KOPT-K1 (cell line): ENCODE measurements around the gene ETFBKMT.
"Not testable (repeated sequence)": the region's sequence is repeated elsewhere in the genome, so short reads cannot be mapped to it uniquely, and the experiment has no call there.

Experiments
- H3K27ac ChIP-seq: fragments of 200-600 bp; sonication (generic); 2 replicates; pipeline ENCODE4 v1.5.1; 2016; ENCODE audit warnings: antibody characterized with exemption, mild to moderate bottlenecking, low read depth, low read length; ENCODE audit not compliant: poor library complexity, severe bottlenecking
- H3K36me3 ChIP-seq: fragments of 200-600 bp; sonication (generic); 2 replicates; pipeline ENCODE4 v1.5.1; 2017; ENCODE audit warnings: antibody characterized with exemption, mild to moderate bottlenecking, low read length, moderate library complexity; ENCODE audit not compliant: insufficient read depth
- H3K9me3 ChIP-seq: fragments of 200-600 bp; sonication (generic); 2 replicates; pipeline ENCODE4 v1.5.1; 2017; ENCODE audit warnings: antibody characterized with exemption, low read length, mild to moderate bottlenecking; ENCODE audit not compliant: insufficient read depth, poor library complexity, severe bottlenecking

The ETFBKMT gene

GRCh38 chr12:31644536-31644935, 15.0 kb upstream of the ETFBKMT start:
- no peaks in the 10 kb centered on the region for H3K36me3 ChIP-seq
- no peak overlapping the region for H3K27ac ChIP-seq
- H3K9me3 ChIP-seq = no peaks in the 10 kb centered on the region

GRCh38 chr12:31645924-31646323, 13.6 kb upstream of the ETFBKMT start:
- Histone ChIP-seq H3K36me3 (no peaks in the 10 kb centered on the region), H3K9me3 (no peaks in the 10 kb centered on the region), H3K27ac (no peak overlapping the region)

DNA sequence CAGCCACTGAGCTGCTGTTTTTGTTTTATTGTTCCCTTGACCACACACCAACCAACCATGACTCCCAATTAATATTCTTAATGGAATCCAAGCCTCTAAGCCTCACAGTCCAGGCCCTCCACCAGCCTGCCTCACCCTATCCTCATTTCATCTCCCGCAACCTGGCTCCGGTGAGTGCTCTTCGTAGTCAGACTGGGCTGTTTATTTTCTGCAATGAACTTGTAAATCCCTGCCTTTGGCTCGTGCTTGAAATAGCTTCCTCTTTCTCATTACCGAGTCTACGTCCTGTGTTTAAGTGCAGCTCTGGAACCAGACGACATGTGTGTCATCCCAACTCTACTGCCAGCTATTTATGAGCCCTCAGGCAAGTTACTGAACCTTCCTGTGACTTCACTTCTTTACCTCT, 12.4 kb upstream of the ETFBKMT start:
- no peaks in the 10 kb centered on the region for H3K9me3 ChIP-seq
- H3K36me3 ChIP-seq = no peaks in the 10 kb centered on the region
- H3K27ac ChIP-seq = no peak overlapping the region

DNA sequence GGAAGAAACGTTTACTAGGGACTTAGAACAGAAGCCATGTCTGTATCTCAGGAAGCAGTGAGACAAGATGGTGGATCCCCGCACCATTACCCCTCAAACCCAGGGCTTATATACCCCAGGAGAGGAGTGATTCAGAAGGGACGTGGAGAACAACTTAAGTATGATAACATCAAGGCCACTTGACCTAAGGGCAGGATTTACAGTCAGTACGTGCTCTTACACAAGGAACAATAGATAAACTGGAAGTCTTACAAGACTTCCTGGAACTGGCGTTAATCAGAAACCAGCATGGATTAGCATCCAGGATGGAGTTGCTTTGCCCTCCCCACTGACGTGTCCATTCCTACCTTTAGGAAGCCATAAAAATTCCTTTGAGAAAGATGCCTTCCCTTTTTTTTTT, 8.6 kb upstream of the ETFBKMT start:
- no peaks in the 10 kb centered on the region for H3K36me3 ChIP-seq
- no peaks in the 10 kb centered on the region for H3K9me3 ChIP-seq
- H3K27ac ChIP-seq = no peak overlapping the region

- Histone ChIP-seq H3K36me3 (no peaks in the 10 kb centered on the region), H3K9me3 (no peaks in the 10 kb centered on the region), H3K27ac (no peak overlapping the region)
Observed at GRCh38 chr12:31651893-31652521, 7.5 kb upstream of the ETFBKMT start.

DNA sequence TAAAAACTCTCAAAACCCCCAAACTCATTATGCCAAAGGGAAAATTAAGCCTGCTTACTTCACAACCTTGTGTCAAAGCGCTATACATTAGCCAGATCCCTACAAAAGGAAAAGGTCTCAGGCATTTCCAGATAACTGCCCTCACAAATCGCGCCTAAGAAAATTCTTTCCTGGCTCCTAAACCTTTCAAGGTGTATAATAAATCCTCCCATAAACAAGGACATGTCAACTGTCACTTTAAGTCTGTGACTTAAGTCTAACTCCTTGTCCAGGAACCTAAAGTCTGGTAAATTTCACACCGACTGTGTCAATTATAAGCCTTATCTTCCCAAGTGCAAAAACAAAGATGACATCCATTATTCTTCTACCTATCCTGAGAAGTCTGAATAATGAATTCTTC, 4.3 kb upstream of the ETFBKMT start:
- H3K36me3 ChIP-seq = no peaks in the 10 kb centered on the region
- H3K9me3 ChIP-seq = no peaks in the 10 kb centered on the region
- H3K27ac ChIP-seq = no peak overlapping the region

DNA sequence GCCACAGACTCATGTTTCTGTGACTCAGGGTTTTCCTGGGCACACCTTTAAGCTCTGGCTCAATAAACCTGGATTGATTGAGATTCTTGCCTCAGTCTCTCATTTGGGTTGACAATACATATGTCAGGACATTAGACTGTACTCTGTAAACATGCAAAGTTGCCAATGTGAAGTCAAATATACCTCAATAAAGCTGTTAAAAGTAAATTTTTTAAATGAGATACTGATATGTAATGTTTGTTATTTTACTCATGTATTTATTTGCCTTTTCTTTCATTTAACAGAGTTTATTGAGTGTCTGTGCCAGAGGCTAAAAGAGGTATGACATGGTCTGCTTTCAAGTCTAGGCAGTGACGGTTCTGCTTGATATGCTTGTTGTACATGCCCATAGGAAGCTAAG, 3.7 kb upstream of the ETFBKMT start:
- Histone ChIP-seq H3K36me3 (no peaks in the 10 kb centered on the region), H3K27ac (no peak overlapping the region), H3K9me3 (no peaks in the 10 kb centered on the region)

- Histone ChIP-seq H3K9me3 (no peaks in the 10 kb centered on the region), H3K27ac (peak overlapping the region; percentile 79), H3K36me3 (no peaks in the 10 kb centered on the region)
Observed at GRCh38 chr12:31658471-31659086, 909 bp upstream of the ETFBKMT start.

- no peak overlapping the region for H3K27ac ChIP-seq
- H3K9me3 ChIP-seq = peaks cover 14% of the 10 kb centered on the region
- no peaks in the 10 kb centered on the region for H3K36me3 ChIP-seq
Observed at GRCh38 chr12:31662176-31662849, 2.8 kb downstream of the ETFBKMT start.

- H3K9me3 ChIP-seq = peaks cover 17% of the 10 kb centered on the region
- no peak overlapping the region for H3K27ac ChIP-seq
- no peaks in the 10 kb centered on the region for H3K36me3 ChIP-seq
Observed at GRCh38 chr12:31663576-31663975, 4.1 kb downstream of the ETFBKMT start.

DNA sequence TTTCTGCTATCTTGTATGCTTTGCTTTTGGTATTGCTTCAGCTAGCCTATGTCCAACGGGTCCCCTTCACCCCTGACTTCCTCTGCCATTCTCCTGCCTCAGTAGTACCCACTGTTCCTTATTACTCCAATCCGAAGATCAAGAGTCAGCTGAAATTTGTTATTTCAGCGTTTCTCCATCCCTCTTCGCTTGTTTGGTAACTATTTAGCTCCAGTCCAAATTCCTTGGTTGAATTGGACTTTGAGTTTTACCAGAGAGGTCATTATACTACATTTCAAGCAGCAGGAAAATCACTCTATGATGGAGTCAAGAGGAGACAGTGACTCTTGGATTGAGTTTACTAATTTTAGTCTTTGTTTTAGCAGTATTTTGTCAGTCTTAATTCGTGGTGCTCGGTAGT, 4.5 kb downstream of the ETFBKMT start:
- H3K27ac ChIP-seq = no peak overlapping the region
- H3K36me3 ChIP-seq = no peaks in the 10 kb centered on the region
- peaks cover 22% of the 10 kb centered on the region for H3K9me3 ChIP-seq

DNA sequence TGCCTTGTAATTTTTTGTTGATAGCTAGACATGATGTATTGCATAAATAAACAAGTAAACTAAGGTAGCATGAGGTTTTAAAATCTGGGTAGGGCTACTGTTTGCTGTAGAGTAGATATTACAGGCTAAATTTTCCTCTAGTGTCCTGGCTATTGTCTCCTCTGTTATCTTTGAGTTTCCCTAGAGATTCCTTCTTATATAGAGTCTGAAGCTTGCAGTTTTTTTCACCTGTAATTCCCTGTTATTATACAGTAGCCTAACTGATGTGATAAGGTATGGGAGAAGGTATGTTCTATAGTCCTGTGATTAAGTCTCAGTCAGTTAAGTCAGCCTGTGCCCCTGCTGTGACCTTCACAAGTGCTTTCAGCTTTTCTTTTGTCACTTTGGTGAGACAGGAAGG, 9.5 kb downstream of the ETFBKMT start:
- Histone ChIP-seq H3K36me3 (peaks cover 15% of the 10 kb centered on the region; the same call in 1 of the 2 replicates), H3K27ac (no peak overlapping the region), H3K9me3 (peaks cover 33% of the 10 kb centered on the region)

GRCh38 chr12:31669582-31669981, 10.1 kb downstream of the ETFBKMT start:
- peaks cover 15% of the 10 kb centered on the region; the same call in 1 of the 2 replicates for H3K36me3 ChIP-seq
- not testable (repeated sequence) for H3K27ac ChIP-seq
- H3K9me3 ChIP-seq = peaks cover 33% of the 10 kb centered on the region

DNA sequence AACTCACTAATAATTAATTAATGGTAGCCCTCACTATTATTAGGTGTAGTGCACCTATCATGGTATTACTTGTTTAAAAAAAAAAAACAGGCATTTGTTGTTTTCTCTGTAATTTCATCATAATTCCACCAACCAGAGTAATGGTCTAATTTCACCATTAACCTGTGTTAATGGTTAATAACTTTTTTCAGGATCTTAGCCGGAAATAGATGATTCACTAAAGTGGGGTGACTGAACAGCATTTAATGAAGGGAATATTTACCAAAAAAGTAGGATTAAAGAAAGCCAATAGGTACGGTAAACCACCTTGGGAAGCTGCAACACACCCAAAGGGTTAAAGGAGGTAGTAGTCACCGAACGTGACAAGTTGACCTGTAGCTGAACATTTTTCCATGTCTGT, 13.0 kb downstream of the ETFBKMT start:
- Histone ChIP-seq H3K27ac (no peak overlapping the region), H3K36me3 (peaks cover 15% of the 10 kb centered on the region; the same call in 1 of the 2 replicates), H3K9me3 (peaks cover 20% of the 10 kb centered on the region)

- H3K36me3 ChIP-seq = peaks cover 37% of the 10 kb centered on the region
- H3K9me3 ChIP-seq = peaks cover 38% of the 10 kb centered on the region
- no peak overlapping the region for H3K27ac ChIP-seq
Observed at GRCh38 chr12:31682136-31682962, 22.9 kb downstream of the ETFBKMT start.
